HepG2 (cell line): ENCODE measurements around the gene RHBDD2. TPM values are rescaled to one million over a fixed set of nuclear protein-coding genes. Genes with fewer than 3 reads are reported as not detected.

Experiments used
- ATF3 ChIP-seq: sonication (generic); formaldehyde crosslinking; IDR thresholded peaks from 2 replicates; pipeline ENCODE4 v1.4.0; 2020; ENCODE audit warnings: missing genetic modification reagents
- CEBPB ChIP-seq: IDR thresholded peaks from 2 replicates; pipeline ENCODE4 v1.6.1; 2011; ENCODE audit warnings: low read depth, low read length, improper control_type of control experiment, borderline replicate concordance
- FOXA3 ChIP-seq: IDR thresholded peaks from 2 replicates; pipeline ENCODE4 v1.6.1; 2016; ENCODE audit warnings: missing genetic modification reagents, missing compliant biosample characterization
- GLMP ChIP-seq: sonication (generic); formaldehyde crosslinking; IDR thresholded peaks from 2 replicates; pipeline ENCODE4 v1.9.0; 2021; ENCODE audit warnings: missing genetic modification reagents, mild to moderate bottlenecking, borderline replicate concordance
- HMG20A ChIP-seq: IDR thresholded peaks from 2 replicates; pipeline ENCODE4 v1.6.1; 2016; ENCODE audit warnings: borderline replicate concordance
- ISX ChIP-seq: sonication (generic); formaldehyde crosslinking; conservative IDR thresholded peaks from 2 replicates; pipeline ENCODE4 v1.5.0; 2020; ENCODE audit warnings: missing genetic modification reagents
- KAT2B ChIP-seq: fragments of 150-350 bp; IDR thresholded peaks from 2 replicates; pipeline ENCODE4 v1.6.1; 2014; ENCODE audit warnings: low read depth, low read length, borderline replicate concordance
- KAT8 ChIP-seq: IDR thresholded peaks from 2 replicates; pipeline ENCODE4 v1.6.1; 2016; ENCODE audit warnings: missing genetic modification reagents, missing compliant biosample characterization
- KDM6A ChIP-seq: IDR thresholded peaks from 2 replicates; pipeline ENCODE4 v1.6.1; 2016; ENCODE audit warnings: low read depth
- NCOA2 ChIP-seq: sonication (generic); formaldehyde crosslinking; IDR thresholded peaks from 2 replicates; pipeline ENCODE4 v1.8.0; 2022; ENCODE audit warnings: inconsistent platforms
- NR2F1 ChIP-seq, 2 experiments: fragments of 450-650 bp in 1 of 2; formaldehyde crosslinking in 1 of 2; IDR thresholded peaks; 2 replicates each; pipeline versions ENCODE4 v1.5.0 to v1.6.1; 2016 to 2020; ENCODE audit warnings: mild to moderate bottlenecking in 1 of 2, missing compliant biosample characterization in 1 of 2, missing genetic modification reagents in 1 of 2, moderate library complexity in 1 of 2
- PBX2 ChIP-seq: IDR thresholded peaks from 2 replicates; pipeline ENCODE4 v1.6.1; 2016; ENCODE audit warnings: control low read depth
- PHB2 ChIP-seq: fragments of 450-650 bp; IDR thresholded peaks from 2 replicates; pipeline ENCODE4 v1.6.1; 2018; ENCODE audit not compliant: partially characterized antibody
- PHF20 ChIP-seq: sonication (generic); formaldehyde crosslinking; IDR thresholded peaks from 2 replicates; pipeline ENCODE4 v1.5.0; 2020; ENCODE audit warnings: mild to moderate bottlenecking, missing genetic modification reagents
- PLRG1 ChIP-seq: fragments of 450-650 bp; conservative IDR thresholded peaks from 2 replicates; pipeline ENCODE4 v1.6.1; 2016
- RORA ChIP-seq: sonication (generic); formaldehyde crosslinking; IDR thresholded peaks from 2 replicates; pipeline ENCODE4 v1.5.0; 2020; ENCODE audit warnings: mild to moderate bottlenecking, missing genetic modification reagents, moderate library complexity
- SKIL ChIP-seq: sonication (generic); formaldehyde crosslinking; IDR thresholded peaks from 2 replicates; pipeline ENCODE4 v1.8.0; 2022; ENCODE audit warnings: missing genetic modification reagents, mild to moderate bottlenecking, moderate library complexity, borderline replicate concordance
- YEATS4 ChIP-seq: sonication (generic); formaldehyde crosslinking; IDR thresholded peaks from 2 replicates; pipeline ENCODE4 v1.4.0; 2020; ENCODE audit warnings: missing genetic modification reagents, borderline replicate concordance
- ZBTB1 ChIP-seq: sonication (generic); formaldehyde crosslinking; IDR thresholded peaks from 2 replicates; pipeline ENCODE4 v1.4.0; 2020; ENCODE audit warnings: missing genetic modification reagents, borderline replicate concordance
- ZBTB14 ChIP-seq: sonication (generic); formaldehyde crosslinking; IDR thresholded peaks from 2 replicates; pipeline ENCODE4 v1.4.0; 2020; ENCODE audit warnings: missing genetic modification reagents
- ZFP36L2 ChIP-seq: sonication (generic); formaldehyde crosslinking; IDR thresholded peaks from 2 replicates; pipeline ENCODE4 v1.4.0; 2020; ENCODE audit warnings: missing genetic modification reagents
- ZFP37 ChIP-seq: sonication (generic); formaldehyde crosslinking; IDR thresholded peaks from 2 replicates; pipeline ENCODE4 v1.4.0; 2020; ENCODE audit warnings: missing genetic modification reagents, borderline replicate concordance
- ZNF326 ChIP-seq: sonication (generic); formaldehyde crosslinking; IDR thresholded peaks from 2 replicates; pipeline ENCODE4 v1.4.0; 2020; ENCODE audit warnings: missing genetic modification reagents, borderline replicate concordance
- ZNF331 ChIP-seq: sonication (generic); formaldehyde crosslinking; IDR thresholded peaks from 2 replicates; pipeline ENCODE4 v1.4.0; 2020; ENCODE audit warnings: missing genetic modification reagents
- ZNF431 ChIP-seq: sonication (generic); formaldehyde crosslinking; IDR thresholded peaks from 2 replicates; pipeline ENCODE4 v1.9.0; 2022; ENCODE audit warnings: missing genetic modification reagents, low read depth, mild to moderate bottlenecking, borderline replicate concordance
- ZNF547 ChIP-seq: sonication (generic); formaldehyde crosslinking; IDR thresholded peaks from 2 replicates; pipeline ENCODE4 v1.5.1; 2020; ENCODE audit warnings: mild to moderate bottlenecking, missing genetic modification reagents
- polyA plus RNA-seq, 8 experiments: library from polyadenylated mRNA; depleted of rRNA in 3 of 8; stranded (reverse) in 7 of 8; unstranded in 1 of 8; fragments of >200 nt; fragmentation: Illumina TruSeq in 4 of 8; extraction: Trizol in 4 of 8; gene quantifications; 2 replicates each; pipeline versions ENCODE4 v1.2.1 to v1.2.3, GENCODE V29; 2011 to 2016; ENCODE audit warnings: low read depth in 4 of 8, missing spikeins in 1 of 8, mixed read lengths in 1 of 8; ENCODE audit not compliant: insufficient read depth in 1 of 8
- total RNA-seq, 5 experiments: library from RNA; depleted of rRNA; stranded (reverse); fragments of >200 nt; fragmentation: Illumina TruSeq; extraction: Trizol; gene quantifications; 2 replicates each; pipeline ENCODE4 v1.2.3, GENCODE V29; 2016; ENCODE audit warnings: low read depth in 1 of 5

RHBDD2 gene
- total and polyA plus RNA-seq, 2 of the 13 experiments (the other 11 are each of a cell fraction or from before 2014, with no cell fraction given): 23.1 to 26.4 TPM

- TF ChIP-seq PBX2 (CRISPR knock-in tag) (no peak), PLRG1 (no peak), YEATS4 (peak; percentile 83), GLMP (CRISPR knock-in tag) (0 out of 2 replicates have a peak, but pooled peaks have one; percentile 28), ZFP36L2 (CRISPR knock-in tag) (no peak), ZBTB1 (no peak), ZBTB14 (CRISPR knock-in tag) (peak; percentile 57), CEBPB (no peak), ZFP37 (CRISPR knock-in tag) (0 out of 2 replicates have a peak, but pooled peaks have one; percentile 83), ATF3 (CRISPR knock-in tag) (no peak), FOXA3 (CRISPR knock-in tag) (peak; percentile 39), RORA (CRISPR knock-in tag) (no peak), ISX (CRISPR knock-in tag) (0 out of 2 replicates have a peak, but pooled peaks have one; percentile 62), PHF20 (CRISPR knock-in tag) (peak; percentile 40; the same call in 1 of the 2 replicates), NCOA2 (CRISPR knock-in tag) (peak; percentile 57), PHB2 (no peak), NR2F1 (CRISPR knock-in tag; IDR thresholded peaks at IDR 0.05) (peak in 1 of 2 experiments; percentile 26; a peak in 1 of 4 replicates), ZNF431 (CRISPR knock-in tag) (peak; percentile 87), ZNF326 (CRISPR knock-in tag) (no peak), KAT2B (no peak), ZNF331 (peak; percentile 58; the same call in 1 of the 2 replicates), KAT8 (CRISPR knock-in tag) (peak; percentile 87), ZNF547 (CRISPR knock-in tag) (peak; percentile 89), HMG20A (CRISPR knock-in tag) (no peak), KDM6A (CRISPR knock-in tag) (no peak), SKIL (CRISPR knock-in tag) (no peak)
Measured at GRCh38 chr7:75914655-75915415, 36.0 kb downstream of the RHBDD2 start, which contains the start of gene POR (continued).
